H1 (cell line): ENCODE data around the gene IFIT2.

Experiments
- CREB1 ChIP-seq: IDR thresholded peaks from 2 replicates; pipeline ENCODE4 v1.6.1; 2012; ENCODE audit warnings: inconsistent platforms
- CTCF ChIP-seq, 3 experiments: IDR thresholded peaks; 1 replicate in 2 of 3; 2 replicates in 1 of 3; pipeline versions ENCODE4 v1.5.1 to v1.6.1; 2011; ENCODE audit warnings: low read length in 3 of 3, mild to moderate bottlenecking in 3 of 3, inconsistent platforms in 2 of 3, low read depth in 1 of 3, moderate library complexity in 1 of 3; ENCODE audit not compliant: insufficient read depth in 1 of 3; ENCODE audit errors: control extremely low read depth in 1 of 3
- EGR1 ChIP-seq: IDR thresholded peaks from 2 replicates; pipeline ENCODE4 v1.6.1; 2011; ENCODE audit warnings: low read depth, low read length, borderline replicate concordance
- EZH2 ChIP-seq: fragments of 200-600 bp; sonication (generic); IDR thresholded peaks from 2 replicates; pipeline ENCODE4 v1.7.1; 2012; ENCODE audit warnings: low read depth, mild to moderate bottlenecking, moderate library complexity, low read length, inconsistent platforms; ENCODE audit not compliant: severe bottlenecking
- HDAC2 ChIP-seq, 2 experiments: fragments of 300-600 bp in 1 of 2; sonication (generic) in 1 of 2; IDR thresholded peaks; 2 replicates each; pipeline ENCODE4 v1.6.1; 2011 to 2012; ENCODE audit warnings: low read depth in 2 of 2, low read length in 2 of 2, mild to moderate bottlenecking in 2 of 2, moderate library complexity in 2 of 2, borderline replicate concordance in 1 of 2, inconsistent platforms in 1 of 2
- JUND ChIP-seq: IDR thresholded peaks from 2 replicates; pipeline ENCODE4 v1.6.1; 2011; ENCODE audit warnings: mild to moderate bottlenecking, improper control_type of control experiment, low read length
- RAD21 ChIP-seq, 2 experiments: IDR thresholded peaks in 1 of 2; conservative IDR thresholded peaks in 1 of 2; 2 replicates each; pipeline ENCODE4 v1.6.1; 2011; ENCODE audit warnings: low read depth in 2 of 2, low read length in 2 of 2, improper control_type of control experiment in 1 of 2, inconsistent platforms in 1 of 2, mild to moderate bottlenecking in 1 of 2, moderate library complexity in 1 of 2
- YY1 ChIP-seq: IDR thresholded peaks from 2 replicates; pipeline ENCODE4 v1.6.1; 2011; ENCODE audit warnings: low read depth, mild to moderate bottlenecking, low read length
- ZNF274 ChIP-seq: IDR thresholded peaks from 2 replicates; pipeline ENCODE4 v1.7.0; 2012; ENCODE audit warnings: low read length, borderline replicate concordance; ENCODE audit errors: extremely low read depth

GRCh38 chr10:89335226-89335625 lies 33.4 kb downstream of the IFIT2 start:
- no peak for TF ChIP-seq JUND
- TF ChIP-seq CTCF (IDR thresholded peaks at IDR 0.05; ENCODE audit: control extremely low read depth in 1 of 3, insufficient read depth in 1 of 3, low read depth in 1 of 3, low read length in 3 of 3) = no peak
- TF ChIP-seq EGR1 = no peak
- no peak for TF ChIP-seq RAD21 (IDR thresholded peaks at IDR 0.05 in 1 of 2, conservative IDR thresholded peaks at IDR 0.05 in 1 of 2; ENCODE audit: low read depth in 2 of 2, low read length in 2 of 2)
- TF ChIP-seq EZH2 = no peak
- no peak for TF ChIP-seq ZNF274
- TF ChIP-seq HDAC2 (IDR thresholded peaks at IDR 0.05; ENCODE audit: borderline replicate concordance in 1 of 2, low read depth in 2 of 2, low read length in 2 of 2) = no peak
- TF ChIP-seq CREB1 = no peak
- no peak for TF ChIP-seq YY1
